Ishikawa (cell line): Measurements from ENCODE around the gene MROH8.

Experiments used
- CEBPB ChIP-seq: IDR thresholded peaks from 2 replicates; pipeline ENCODE4 v1.6.1; 2012
- CREB1 ChIP-seq: IDR thresholded peaks from 2 replicates; pipeline ENCODE4 v1.6.1; 2012; ENCODE audit warnings: low read depth
- EGR1 ChIP-seq: IDR thresholded peaks from 2 replicates; pipeline ENCODE4 v1.6.1; 2012
- EP300 ChIP-seq: IDR thresholded peaks from 2 replicates; pipeline ENCODE4 v1.6.1; 2012; ENCODE audit warnings: borderline replicate concordance
- FOXM1 ChIP-seq: IDR thresholded peaks from 2 replicates; pipeline ENCODE4 v1.6.1; 2012; ENCODE audit warnings: low read depth, borderline replicate concordance
- MAX ChIP-seq: IDR thresholded peaks from 2 replicates; pipeline ENCODE4 v1.6.1; 2012
- NFIC ChIP-seq: IDR thresholded peaks from 2 replicates; pipeline ENCODE4 v1.6.1; 2012
- RAD21 ChIP-seq: IDR thresholded peaks from 2 replicates; pipeline ENCODE4 v1.6.1; 2012; ENCODE audit warnings: low read depth
- REST ChIP-seq: IDR thresholded peaks from 2 replicates; pipeline ENCODE4 v1.6.1; 2012; ENCODE audit warnings: low read depth, mild to moderate bottlenecking
- TAF1 ChIP-seq: IDR thresholded peaks from 2 replicates; pipeline ENCODE4 v1.6.1; 2012; ENCODE audit warnings: low read depth, mild to moderate bottlenecking
- TCF12 ChIP-seq: IDR thresholded peaks from 2 replicates; pipeline ENCODE4 v1.6.1; 2012; ENCODE audit warnings: low read depth
- TEAD4 ChIP-seq: IDR thresholded peaks from 2 replicates; pipeline ENCODE4 v1.6.1; 2012
- USF1 ChIP-seq: IDR thresholded peaks from 2 replicates; pipeline ENCODE4 v1.6.1; 2012
- YY1 ChIP-seq: IDR thresholded peaks from 2 replicates; pipeline ENCODE4 v1.6.1; 2012; ENCODE audit warnings: low read depth
- ZBTB7A ChIP-seq: IDR thresholded peaks from 2 replicates; pipeline ENCODE4 v1.6.1; 2012; ENCODE audit warnings: low read depth

MROH8 gene

GRCh38 chr20:37095599-37096414 lies 83.5 kb downstream of the MROH8 start, which contains the start of gene RBL1:
TSS of gene RBL1 (minus strand) at chr20:37095997. CDS start at chr20:37095928, 69 bp downstream.
- TF ChIP-seq FOXM1 (0 out of 2 replicates have a peak, but pooled peaks have one; percentile 38), TCF12 (peak; percentile 82), REST (no peak), CEBPB (0 out of 2 replicates have a peak, but pooled peaks have one; percentile 13), TAF1 (peak; percentile 67; the same call in 1 of the 2 replicates), EGR1 (no peak), USF1 (peak; percentile 9; the same call in 1 of the 2 replicates), YY1 (peak; percentile 65; the same call in 1 of the 2 replicates), MAX (peak; percentile 91), RAD21 (no peak), EP300 (no peak), TEAD4 (peak; percentile 25), CREB1 (no peak; the same call in none of the 2 replicates), NFIC (no peak), ZBTB7A (peak; percentile 100)

- no peak for TF ChIP-seq REST
- no peak; the same call in 1 of the 2 replicates for TF ChIP-seq TAF1
- TF ChIP-seq CEBPB, result no peak
- TF ChIP-seq USF1, result no peak
- no peak for TF ChIP-seq RAD21
- no peak for TF ChIP-seq ZBTB7A
- TF ChIP-seq FOXM1, result no peak
- TF ChIP-seq EP300, result no peak
Observed at GRCh38 chr20:37095108-37095598, 84.2 kb downstream of the MROH8 start.

- no peak for TF ChIP-seq NFIC
- TF ChIP-seq REST, result no peak
- no peak for TF ChIP-seq MAX
- no peak for TF ChIP-seq TCF12
- TF ChIP-seq TEAD4, result no peak
- no peak for TF ChIP-seq USF1
- no peak for TF ChIP-seq TAF1
- no peak for TF ChIP-seq YY1
- no peak for TF ChIP-seq EP300
- no peak for TF ChIP-seq CEBPB
- no peak for TF ChIP-seq ZBTB7A
- no peak for TF ChIP-seq EGR1
- no peak for TF ChIP-seq CREB1
- TF ChIP-seq RAD21, result no peak
- no peak for TF ChIP-seq FOXM1
Observed at GRCh38 chr20:37090407-37090806, 88.9 kb downstream of the MROH8 start.
